ENCODE data around the gene ANKRD11.

DNA sequence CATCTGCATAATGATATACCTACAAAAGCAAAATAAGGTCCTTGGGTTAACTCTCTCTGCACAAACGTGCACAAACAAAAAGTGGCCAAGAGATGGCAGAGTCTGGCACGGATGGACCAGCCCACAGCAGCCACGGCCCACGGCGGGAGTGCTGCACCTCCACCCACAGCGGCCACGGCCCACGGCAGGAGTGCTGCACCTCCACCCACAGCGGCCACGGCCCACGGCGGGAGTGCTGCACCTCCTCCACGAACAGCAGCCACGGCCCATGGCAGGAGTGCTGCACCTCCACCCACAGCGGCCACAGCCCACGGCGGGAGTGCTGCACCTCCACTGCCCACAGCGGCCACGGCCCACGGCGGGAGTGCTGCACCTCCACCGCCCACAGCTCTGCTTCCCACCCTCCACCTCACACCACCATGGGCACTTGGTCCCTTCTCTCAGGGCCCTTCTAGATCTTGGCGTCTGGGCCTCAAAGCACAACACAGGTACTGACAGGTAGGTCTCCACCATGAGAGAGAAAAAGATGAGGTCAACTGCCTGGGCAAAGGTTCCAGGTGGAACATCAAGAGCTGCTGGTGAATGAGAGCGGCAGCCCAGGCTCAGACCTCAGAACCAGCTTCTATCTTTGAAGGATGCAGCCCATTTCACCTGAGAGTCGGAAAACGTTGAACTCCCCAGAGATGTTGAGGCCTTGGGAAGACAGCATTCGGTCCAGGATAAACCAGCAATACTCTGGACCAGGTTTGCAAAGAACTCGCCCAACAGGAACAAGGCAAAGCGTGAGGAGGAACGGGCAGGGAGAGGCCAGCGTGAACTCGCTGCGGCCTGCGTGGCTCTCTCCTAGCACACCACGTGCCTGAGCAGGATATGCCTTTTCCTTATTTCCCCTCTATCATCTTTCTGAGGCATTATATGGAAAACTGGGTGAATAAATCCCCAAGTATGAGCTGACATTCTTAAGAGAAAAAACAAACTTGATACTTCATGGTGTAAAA lies 148.4 kb downstream of the ANKRD11 start:
- TF ChIP-seq POLR2A (IDR thresholded peaks at IDR 0.05; ENCODE audit: low read depth, low read length): no peak
- no peak for TF ChIP-seq POLR2AphosphoS5 (IDR thresholded peaks at IDR 0.05; ENCODE audit: low read depth, low read length)
- no peak for TF ChIP-seq TAF1 (IDR thresholded peaks at IDR 0.05; ENCODE audit: low read depth, low read length)
